Body of pancreas (tissue), 4 donors: Measurements from ENCODE around the gene ROS1.

Experiments used
- CTCF ChIP-seq, 7 experiments: fragments of 450-650 bp in 4 of 7; fragments of 200-600 bp in 3 of 7; sonication (generic) in 3 of 7; IDR thresholded peaks; one replicate each; pipeline ENCODE4 v1.5.1; 2016 to 2019; ENCODE audit warnings: antibody characterized with exemption in 7 of 7
- POLR2A ChIP-seq, 3 donors: fragments of 450-650 bp; IDR thresholded peaks; one replicate each; pipeline ENCODE4 v1.6.1; 2016; ENCODE audit warnings: antibody characterized with exemption in 3 of 3, mild to moderate bottlenecking in 2 of 3

- no peak for TF ChIP-seq CTCF (IDR thresholded peaks at IDR 0.05)
- TF ChIP-seq POLR2A (IDR thresholded peaks at IDR 0.05) = no peak
Observed at GRCh38 chr6:117270055-117270842, 155.5 kb downstream of the ROS1 start.
